Measurements from ENCODE around the gene TMEM132D. TPM values are rescaled to one million over a fixed set of nuclear protein-coding genes. Genes with fewer than 3 reads are reported as not detected.

TMEM132D gene
- total and polyA plus RNA-seq, 4 donors, result 0.06 to 0.20 (median 0.13) TPM

- 26 to 39% methylated on average over 6 of the region's 6 CpGs for WGBS, 2 donors
- Histone ChIP-seq H3K27ac (ENCODE audit: low read depth in 1 of 2, low read length in 1 of 2) (no peak overlapping the region), H3K27me3 (ENCODE audit: control insufficient read depth in 3 of 3, insufficient read depth in 3 of 3, low read length in 2 of 3) (no peaks in the 10 kb centered on the region), H3K9ac (ENCODE audit: insufficient read depth in 1 of 2, low read length in 2 of 2) (no peak overlapping the region), H3K9me3 (ENCODE audit: control insufficient read depth in 4 of 4, insufficient read depth in 3 of 4, low read length in 3 of 4) (no peaks in the 10 kb centered on the region), H3K36me3 (ENCODE audit: control insufficient read depth in 4 of 4, insufficient read depth in 4 of 4, low read length in 4 of 4) (no peaks in the 10 kb centered on the region), H3K4me1 (ENCODE audit: control insufficient read depth in 5 of 5, insufficient read depth in 5 of 5, low read length in 5 of 5) (no peaks in the 10 kb centered on the region), H3K4me3 (no peak overlapping the region)
- ATAC-seq (ENCODE audit: insufficient read depth, low FRiP score), result no peak
- TF ChIP-seq CTCF (IDR thresholded peaks at IDR 0.05; ENCODE audit: control extremely low read depth, extremely low read depth), result no peak
- DNase-seq, result no peak
These were observed 113.5 kb downstream of the TMEM132D start for GRCh38 chr12:129790331-129790730.

GRCh38 chr12:129789921-129790320, 113.9 kb downstream of the TMEM132D start:
- no peak overlapping the region for H3K27ac ChIP-seq (ENCODE audit: low read depth in 1 of 2, low read length in 1 of 2)
- 84 to 88% methylated on average over 14 of the region's 14 CpGs for WGBS, 2 donors
- no peak for ATAC-seq (ENCODE audit: insufficient read depth, low FRiP score)
- no peaks in the 10 kb centered on the region for H3K9me3 ChIP-seq (ENCODE audit: control insufficient read depth in 4 of 4, insufficient read depth in 3 of 4, low read length in 3 of 4)
- H3K9ac ChIP-seq (ENCODE audit: insufficient read depth in 1 of 2, low read length in 2 of 2), result no peak overlapping the region
- H3K36me3 ChIP-seq (ENCODE audit: control insufficient read depth in 4 of 4, insufficient read depth in 4 of 4, low read length in 4 of 4), result no peaks in the 10 kb centered on the region
- no peak overlapping the region for H3K4me3 ChIP-seq
- H3K27me3 ChIP-seq (ENCODE audit: control insufficient read depth in 3 of 3, insufficient read depth in 3 of 3, low read length in 2 of 3), result no peaks in the 10 kb centered on the region
- no peak for TF ChIP-seq CTCF (IDR thresholded peaks at IDR 0.05; ENCODE audit: control extremely low read depth, extremely low read depth)
- H3K4me1 ChIP-seq (ENCODE audit: control insufficient read depth in 5 of 5, insufficient read depth in 5 of 5, low read length in 5 of 5), result no peaks in the 10 kb centered on the region
- no peak for DNase-seq

GRCh38 chr12:129788506-129789084, 115.2 kb downstream of the TMEM132D start:
- no peak for DNase-seq
- no peak for ATAC-seq (ENCODE audit: insufficient read depth, low FRiP score)
- peaks cover 0 to 2% (median 0%) of the 10 kb centered on the region in 4 donors for H3K9me3 ChIP-seq (ENCODE audit: control insufficient read depth in 4 of 4, insufficient read depth in 3 of 4, low read length in 3 of 4)
- no peak for TF ChIP-seq CTCF (IDR thresholded peaks at IDR 0.05; ENCODE audit: control extremely low read depth, extremely low read depth)
- no peak overlapping the region for H3K4me3 ChIP-seq
- H3K36me3 ChIP-seq (ENCODE audit: control insufficient read depth in 4 of 4, insufficient read depth in 4 of 4, low read length in 4 of 4), result no peaks in the 10 kb centered on the region
- WGBS, 2 donors, result 82% methylated on average over 9 of the region's 9 CpGs
- no peaks in the 10 kb centered on the region for H3K27me3 ChIP-seq (ENCODE audit: control insufficient read depth in 3 of 3, insufficient read depth in 3 of 3, low read length in 2 of 3)
- no peak overlapping the region for H3K27ac ChIP-seq (ENCODE audit: low read depth in 1 of 2, low read length in 1 of 2)
- no peak overlapping the region for H3K9ac ChIP-seq (ENCODE audit: insufficient read depth in 1 of 2, low read length in 2 of 2)
- no peaks in the 10 kb centered on the region for H3K4me1 ChIP-seq (ENCODE audit: control insufficient read depth in 5 of 5, insufficient read depth in 5 of 5, low read length in 5 of 5)

- H3K9me3 ChIP-seq (ENCODE audit: control insufficient read depth in 4 of 4, insufficient read depth in 3 of 4, low read length in 3 of 4), result peaks cover 0 to 2% (median 0%) of the 10 kb centered on the region in 4 donors
- DNase-seq, result no peak
These were observed 123.8 kb downstream of the TMEM132D start for GRCh38 chr12:129779989-129780388.

More at GRCh38 chr12:129779989-129780388, 123.8 kb downstream of the TMEM132D start:
- no peak for ATAC-seq (ENCODE audit: insufficient read depth, low FRiP score)
- no peaks in the 10 kb centered on the region for H3K4me1 ChIP-seq (ENCODE audit: control insufficient read depth in 5 of 5, insufficient read depth in 5 of 5, low read length in 5 of 5)
- H3K27me3 ChIP-seq (ENCODE audit: control insufficient read depth in 3 of 3, insufficient read depth in 3 of 3, low read length in 2 of 3), result no peaks in the 10 kb centered on the region
- H3K9ac ChIP-seq (ENCODE audit: insufficient read depth in 1 of 2, low read length in 2 of 2), result no peak overlapping the region
- 77 to 87% methylated on average over 12 of the region's 12 CpGs for WGBS, 2 donors
- no peak overlapping the region for H3K4me3 ChIP-seq
- no peak overlapping the region for H3K27ac ChIP-seq (ENCODE audit: low read depth in 1 of 2, low read length in 1 of 2)
- no peaks in the 10 kb centered on the region for H3K36me3 ChIP-seq (ENCODE audit: control insufficient read depth in 4 of 4, insufficient read depth in 4 of 4, low read length in 4 of 4)
- no peak for TF ChIP-seq CTCF (IDR thresholded peaks at IDR 0.05; ENCODE audit: control extremely low read depth, extremely low read depth)
